Common myeloid progenitor, CD34-positive (primary cell): ENCODE measurements around the gene C1orf52.

Experiments
- CTCF ChIA-PET: fragments of 350-600 bp; sonication (Branson Sonifier 250); formaldehyde crosslinking; loops from one replicate; lab custom pipeline; 2021; ENCODE audit warnings: antibody characterized with exemption; lab: Charles Lee
- POLR2A ChIA-PET: fragments of 350-600 bp; sonication (Branson Sonifier 250); formaldehyde crosslinking; loops from one replicate; lab custom pipeline; 2021; ENCODE audit warnings: antibody characterized with exemption; lab: Charles Lee
- DNase-seq, 3 donors: peaks; one replicate each; pipeline versions ENCODE4 v3.0.0 to v3.0.0-alpha.2; 2013
- H3K27ac ChIP-seq, 2 experiments: 1 replicate in 1 of 2; 2 replicates in 1 of 2; pipeline ENCODE4 v1.7.0; 2013; ENCODE audit warnings: inconsistent platforms in 2 of 2, low read length in 2 of 2, mild to moderate bottlenecking in 2 of 2, low read depth in 1 of 2, moderate library complexity in 1 of 2; ENCODE audit not compliant: severe bottlenecking in 2 of 2, insufficient read depth in 1 of 2, poor library complexity in 1 of 2
- H3K27me3 ChIP-seq, 5 experiments: replicated peaks in 2 of 5; 1 replicate in 3 of 5; 2 replicates in 2 of 5; pipeline versions ENCODE4 v1.6.1 to v1.7.0; 2013; ENCODE audit warnings: low read length in 4 of 5, mild to moderate bottlenecking in 2 of 5, moderate library complexity in 2 of 5, inconsistent platforms in 1 of 5; ENCODE audit not compliant: insufficient read depth in 5 of 5, control insufficient read depth in 4 of 5
- H3K36me3 ChIP-seq, 4 experiments: 1 replicate in 2 of 4; 2 replicates in 2 of 4; pipeline versions ENCODE4 v1.6.1 to v1.7.0; 2013; ENCODE audit warnings: low read length in 3 of 4, control low read depth in 1 of 4, mild to moderate bottlenecking in 1 of 4; ENCODE audit not compliant: control insufficient read depth in 4 of 4, insufficient read depth in 4 of 4
- H3K4me1 ChIP-seq, 4 experiments: 1 replicate in 3 of 4; 2 replicates in 1 of 4; pipeline versions ENCODE4 v1.6.1 to v1.7.1; 2013; ENCODE audit warnings: low read length in 3 of 4, mild to moderate bottlenecking in 3 of 4, control low read depth in 1 of 4, inconsistent platforms in 1 of 4, moderate library complexity in 1 of 4; ENCODE audit not compliant: control insufficient read depth in 4 of 4, insufficient read depth in 4 of 4; ENCODE audit errors: control extremely low read depth in 1 of 4
- H3K4me3 ChIP-seq, 7 experiments: 1 replicate in 4 of 7; 2 replicates in 3 of 7; pipeline versions ENCODE4 v1.5.1 to v1.7.0; 2013; ENCODE audit warnings: mild to moderate bottlenecking in 7 of 7, low read length in 6 of 7, moderate library complexity in 6 of 7, inconsistent platforms in 2 of 7, low read depth in 2 of 7, control low read depth in 1 of 7; ENCODE audit not compliant: insufficient read depth in 4 of 7, control insufficient read depth in 1 of 7; ENCODE audit errors: extremely low read depth in 1 of 7
- H3K9me3 ChIP-seq, 5 experiments: 1 replicate in 4 of 5; 2 replicates in 1 of 5; pipeline versions ENCODE4 v1.6.1 to v1.7.1; 2013; ENCODE audit warnings: low read length in 4 of 5, mild to moderate bottlenecking in 2 of 5, inconsistent platforms in 1 of 5, low read depth in 1 of 5, moderate library complexity in 1 of 5; ENCODE audit not compliant: control insufficient read depth in 4 of 5, insufficient read depth in 2 of 5; ENCODE audit errors: control extremely low read depth in 1 of 5
- WGBS: methylation state at CpG from one replicate; pipeline ENCODE4 v1.1.5; 2013; ENCODE audit not compliant: insufficient coverage; 5-methylcytosine and 5-hydroxymethylcytosine counted together

Gene C1orf52

GRCh38 chr1:85273397-85273796 lies 13.9 kb upstream of the C1orf52 start:
- CTCF ChIA-PET, result interaction anchor here (1.4 to 8.1 kb wide), 2 partner anchors 9 to 13 kb away, joined by 4 to 84 read pairs; partner anchors contain the start of gene C1orf52
- H3K27me3 ChIP-seq, result no peaks in the 10 kb centered on the region
- peaks cover 10 to 39% (median 21%) of the 10 kb centered on the region in 4 experiments for H3K36me3 ChIP-seq
- no peak for DNase-seq
- H3K4me3 ChIP-seq, result no peak overlapping the region
- POLR2A ChIA-PET, result interaction anchor here (0.7 kb wide), 1 partner anchor 370 kb away, joined by 3 read pairs; no protein-coding TSS in a partner anchor
- no peaks in the 10 kb centered on the region for H3K9me3 ChIP-seq
- no peak overlapping the region for H3K27ac ChIP-seq
- peaks cover 11 to 25% (median 18%) of the 10 kb centered on the region in 4 experiments for H3K4me1 ChIP-seq

- Histone ChIP-seq H3K4me1 (no peaks in the 10 kb centered on the region), H3K27me3 (no peaks in the 10 kb centered on the region), H3K4me3 (no peak overlapping the region), H3K36me3 (peaks cover 15 to 59% (median 40%) of the 10 kb centered on the region in 4 experiments), H3K27ac (no peak overlapping the region), H3K9me3 (no peaks in the 10 kb centered on the region)
- ChIA-PET CTCF (interaction anchor here (1.1 to 2.3 kb wide), 2 partner anchors 10 to 324 kb away, joined by 3 to 10 read pairs; partner anchors contain the start of gene C1orf52), POLR2A (no interaction called here)
- 100% methylated on average over 1 of the region's 5 CpGs for WGBS
- DNase-seq, result no peak
Observed at GRCh38 chr1:85268801-85269585, 9.5 kb upstream of the C1orf52 start.

GRCh38 chr1:85267313-85267712 lies 7.9 kb upstream of the C1orf52 start:
- WGBS, result no CpG with 5 or more reads among the region's 2 CpGs
- Histone ChIP-seq H3K36me3 (peaks cover 15 to 54% (median 39%) of the 10 kb centered on the region in 4 experiments), H3K4me1 (no peaks in the 10 kb centered on the region), H3K4me3 (no peak overlapping the region), H3K27ac (no peak overlapping the region), H3K9me3 (no peaks in the 10 kb centered on the region), H3K27me3 (no peaks in the 10 kb centered on the region)
- no peak for DNase-seq
- ChIA-PET POLR2A (no interaction called here), CTCF (interaction anchor here (0.9 to 2.6 kb wide), 3 partner anchors 8 to 158 kb away, joined by 3 to 10 read pairs (median 8); partner anchors contain the start of genes BCL10 and C1orf52)

GRCh38 chr1:85264150-85264549 lies 4.7 kb upstream of the C1orf52 start:
- ChIA-PET POLR2A (no interaction called here), CTCF (interaction anchor here (0.7 to 2.1 kb wide), 5 partner anchors 9 to 319 kb away, joined by 3 to 6 read pairs (median 4); no protein-coding TSS in a partner anchor)
- Histone ChIP-seq H3K4me1 (peaks cover 0 to 5% (median 4%) of the 10 kb centered on the region in 4 experiments), H3K9me3 (peaks cover 0 to 4% (median 2%) of the 10 kb centered on the region in 5 experiments), H3K27ac (no peak overlapping the region), H3K27me3 (no peaks in the 10 kb centered on the region), H3K36me3 (peaks cover 10 to 34% (median 22%) of the 10 kb centered on the region in 4 experiments), H3K4me3 (no peak overlapping the region)
- no peak for DNase-seq
- 100% methylated on average over 2 of the region's 2 CpGs for WGBS

GRCh38 chr1:85262985-85263384 lies 3.5 kb upstream of the C1orf52 start:
- DNase-seq, result no peak
- ChIA-PET CTCF (interaction anchor here (1.0 to 6.7 kb wide), 4 partner anchors 8 to 318 kb away, joined by 3 to 84 read pairs (median 5); partner anchors contain the start of gene BCL10), POLR2A (no interaction called here)
- Histone ChIP-seq H3K4me1 (peaks cover 7 to 14% (median 12%) of the 10 kb centered on the region in 4 experiments), H3K9me3 (peaks cover 0 to 4% (median 2%) of the 10 kb centered on the region in 5 experiments), H3K27ac (no peak overlapping the region), H3K4me3 (no peak overlapping the region), H3K36me3 (peaks cover 3 to 26% (median 18%) of the 10 kb centered on the region in 4 experiments), H3K27me3 (no peaks in the 10 kb centered on the region)

- ChIA-PET CTCF (interaction anchor here (0.9 to 12.8 kb wide), 13 partner anchors 8 to 424 kb away, joined by 3 to 159 read pairs (median 6); partner anchors contain the start of gene BCL10), POLR2A (interaction anchor here (0.5 to 1.4 kb wide), 5 partner anchors 17 to 315 kb away, joined by 3 to 9 read pairs (median 4); partner anchors contain the start of genes BCL10 and SYDE2)
- WGBS, result 70% methylated on average over 5 of the region's 7 CpGs
- H3K9me3 ChIP-seq, result peaks cover 0 to 4% (median 2%) of the 10 kb centered on the region in 5 experiments
- no peak overlapping the region for H3K27ac ChIP-seq
- H3K36me3 ChIP-seq, result peaks cover 6 to 29% (median 15%) of the 10 kb centered on the region in 4 experiments
- no peaks in the 10 kb centered on the region for H3K27me3 ChIP-seq
- no peak for DNase-seq
- H3K4me3 ChIP-seq, result peak overlapping the region in 5 of 7 experiments; percentile 94 to 98 (median 95)
- H3K4me1 ChIP-seq, result peaks cover 8 to 18% (median 13%) of the 10 kb centered on the region in 4 experiments
Observed at GRCh38 chr1:85259912-85260274, 431 bp upstream of the C1orf52 start.
